ENCODE data around the gene ITGAE.
"Not testable (repeated sequence)": the region's sequence is repeated elsewhere in the genome, so short reads cannot be mapped to it uniquely, and the experiment has no call there.

The ITGAE gene, protein sequence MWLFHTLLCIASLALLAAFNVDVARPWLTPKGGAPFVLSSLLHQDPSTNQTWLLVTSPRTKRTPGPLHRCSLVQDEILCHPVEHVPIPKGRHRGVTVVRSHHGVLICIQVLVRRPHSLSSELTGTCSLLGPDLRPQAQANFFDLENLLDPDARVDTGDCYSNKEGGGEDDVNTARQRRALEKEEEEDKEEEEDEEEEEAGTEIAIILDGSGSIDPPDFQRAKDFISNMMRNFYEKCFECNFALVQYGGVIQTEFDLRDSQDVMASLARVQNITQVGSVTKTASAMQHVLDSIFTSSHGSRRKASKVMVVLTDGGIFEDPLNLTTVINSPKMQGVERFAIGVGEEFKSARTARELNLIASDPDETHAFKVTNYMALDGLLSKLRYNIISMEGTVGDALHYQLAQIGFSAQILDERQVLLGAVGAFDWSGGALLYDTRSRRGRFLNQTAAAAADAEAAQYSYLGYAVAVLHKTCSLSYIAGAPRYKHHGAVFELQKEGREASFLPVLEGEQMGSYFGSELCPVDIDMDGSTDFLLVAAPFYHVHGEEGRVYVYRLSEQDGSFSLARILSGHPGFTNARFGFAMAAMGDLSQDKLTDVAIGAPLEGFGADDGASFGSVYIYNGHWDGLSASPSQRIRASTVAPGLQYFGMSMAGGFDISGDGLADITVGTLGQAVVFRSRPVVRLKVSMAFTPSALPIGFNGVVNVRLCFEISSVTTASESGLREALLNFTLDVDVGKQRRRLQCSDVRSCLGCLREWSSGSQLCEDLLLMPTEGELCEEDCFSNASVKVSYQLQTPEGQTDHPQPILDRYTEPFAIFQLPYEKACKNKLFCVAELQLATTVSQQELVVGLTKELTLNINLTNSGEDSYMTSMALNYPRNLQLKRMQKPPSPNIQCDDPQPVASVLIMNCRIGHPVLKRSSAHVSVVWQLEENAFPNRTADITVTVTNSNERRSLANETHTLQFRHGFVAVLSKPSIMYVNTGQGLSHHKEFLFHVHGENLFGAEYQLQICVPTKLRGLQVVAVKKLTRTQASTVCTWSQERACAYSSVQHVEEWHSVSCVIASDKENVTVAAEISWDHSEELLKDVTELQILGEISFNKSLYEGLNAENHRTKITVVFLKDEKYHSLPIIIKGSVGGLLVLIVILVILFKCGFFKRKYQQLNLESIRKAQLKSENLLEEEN

DNA sequence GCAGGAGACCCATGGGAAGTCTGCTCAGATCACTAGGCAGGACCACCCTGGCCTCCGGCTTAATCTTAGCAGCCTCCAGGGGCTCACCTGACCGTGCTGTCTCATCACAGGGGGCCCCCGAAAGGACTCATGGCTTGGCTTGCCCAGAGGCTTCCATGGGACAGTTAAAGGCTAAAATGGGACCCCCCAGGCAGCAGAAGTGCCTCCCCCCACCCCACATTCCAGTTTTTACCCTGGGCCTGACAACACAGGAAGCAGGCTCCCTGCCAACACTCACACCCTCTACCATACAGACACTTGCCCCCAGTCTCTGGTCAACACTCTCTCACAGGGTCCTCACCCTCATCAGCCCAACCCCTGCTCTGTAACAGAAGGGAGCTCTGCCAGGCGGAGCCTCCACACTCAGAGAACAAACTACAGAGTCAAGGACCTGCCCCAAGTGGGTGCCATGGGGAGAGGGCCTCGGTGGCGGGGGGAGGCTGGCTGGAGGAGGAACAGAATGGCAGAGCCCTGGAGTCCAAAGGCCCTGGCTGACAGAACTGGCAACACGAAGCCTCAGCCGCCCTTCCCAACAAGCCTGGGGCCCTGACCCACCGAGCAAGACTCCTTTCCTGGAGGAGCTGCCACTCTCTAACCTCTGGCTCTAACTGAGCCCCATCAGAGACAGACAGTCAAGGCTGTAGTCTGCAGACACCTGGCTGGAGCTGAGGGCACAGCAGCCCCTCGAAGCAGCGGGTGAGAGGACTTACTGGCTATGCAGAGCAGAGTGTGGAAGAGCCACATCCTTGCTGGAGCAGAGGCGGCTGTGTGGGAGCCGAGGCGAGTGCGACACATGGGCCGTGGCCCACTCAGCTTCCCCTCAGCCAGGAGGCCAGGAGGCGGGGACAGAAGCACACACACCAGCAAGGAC lies at the start of gene ITGAE:
TSS of gene ITGAE (minus strand) at position 827 of the 910 bp plus-strand sequence. CDS start at position 783, 44 bp downstream.
- H3K4me3 ChIP-seq (ENCODE audit: low read depth in 1 of 2, low read length in 2 of 2) = no peak within 1 kb of the TSS
- H3K27ac ChIP-seq (ENCODE audit: low read length) = peak within 1 kb of the TSS; percentile 67
- no peaks in the 10 kb centered on the region for H3K36me3 ChIP-seq (ENCODE audit: control insufficient read depth in 1 of 2, insufficient read depth in 2 of 2, low read length in 2 of 2)
- peaks cover 0 to 6% of the 10 kb centered on the region in 2 donors for H3K4me1 ChIP-seq (ENCODE audit: control insufficient read depth in 1 of 2, insufficient read depth in 2 of 2, low read length in 2 of 2)
- no peaks in the 10 kb centered on the region for H3K27me3 ChIP-seq (ENCODE audit: low read depth, low read length)
- H3K9me3 ChIP-seq (ENCODE audit: control insufficient read depth in 1 of 2, low read length in 2 of 2) = no peaks in the 10 kb centered on the region

DNA sequence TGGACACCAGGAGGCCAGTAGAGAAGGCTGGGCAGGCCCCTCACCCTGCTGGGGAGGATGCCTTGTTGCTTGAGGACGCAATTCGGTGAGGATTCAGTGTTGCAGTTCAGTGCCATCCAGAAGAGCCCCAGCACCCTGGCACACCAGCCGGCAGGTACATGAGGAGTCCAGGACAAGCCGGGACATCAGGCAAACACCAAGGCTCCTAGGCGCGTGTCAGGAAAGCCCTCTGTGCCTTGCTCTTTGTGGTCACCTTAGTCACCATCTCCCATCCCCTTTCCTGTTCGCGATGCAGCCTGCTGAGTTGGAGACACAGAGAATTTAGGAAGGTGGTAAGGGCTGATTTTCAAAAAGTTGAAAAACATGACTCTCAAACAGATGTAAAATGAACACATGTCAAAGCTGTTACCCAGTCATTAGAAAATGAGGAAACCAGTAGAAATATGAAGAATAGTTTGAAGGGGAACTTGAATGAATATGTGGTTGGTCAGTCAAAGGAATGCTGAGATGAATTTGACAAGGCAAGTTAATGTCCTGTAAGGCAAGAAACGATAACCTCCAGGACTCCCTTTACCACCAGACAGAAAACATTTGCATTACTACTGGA lies 47.3 kb upstream of the ITGAE start:
- Histone ChIP-seq H3K27ac (ENCODE audit: low read length) (no peak overlapping the region), H3K4me3 (ENCODE audit: low read depth in 1 of 2, low read length in 2 of 2) (no peak overlapping the region), H3K27me3 (ENCODE audit: low read depth, low read length) (no peaks in the 10 kb centered on the region), H3K4me1 (ENCODE audit: control insufficient read depth in 1 of 2, insufficient read depth in 2 of 2, low read length in 2 of 2) (peaks cover 4 to 17% of the 10 kb centered on the region in 2 donors), H3K36me3 (ENCODE audit: control insufficient read depth in 1 of 2, insufficient read depth in 2 of 2, low read length in 2 of 2) (no peaks in the 10 kb centered on the region), H3K9me3 (ENCODE audit: control insufficient read depth in 1 of 2, low read length in 2 of 2) (no peaks in the 10 kb centered on the region)

DNA sequence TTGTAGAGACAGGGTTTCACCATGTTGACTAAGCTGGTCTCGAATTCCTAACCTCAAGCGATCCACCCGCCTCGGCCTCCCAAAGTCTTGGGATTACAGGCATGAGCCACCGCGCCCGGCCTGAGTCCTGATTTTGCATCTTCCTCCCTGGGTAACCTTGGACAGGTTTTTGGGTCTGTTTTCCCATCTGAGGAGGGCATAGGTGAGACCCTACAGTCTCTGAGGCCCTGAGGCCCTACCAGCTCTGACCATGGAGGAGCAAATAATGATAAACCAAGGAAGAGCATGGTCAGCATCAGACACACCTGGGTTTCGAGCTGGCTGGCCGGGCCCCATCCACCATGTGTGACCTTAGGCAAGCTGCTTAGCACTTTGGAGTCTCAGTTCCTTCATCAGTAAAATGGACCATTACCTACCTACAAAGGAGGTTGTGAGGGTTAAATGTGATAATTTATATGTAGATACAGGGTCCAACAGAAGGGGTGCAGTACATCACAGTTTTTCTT lies 46.2 kb upstream of the ITGAE start:
- H3K4me3 ChIP-seq (ENCODE audit: low read depth in 1 of 2, low read length in 2 of 2) = no peak overlapping the region
- H3K36me3 ChIP-seq (ENCODE audit: control insufficient read depth in 1 of 2, insufficient read depth in 2 of 2, low read length in 2 of 2) = peaks cover 8 to 10% of the 10 kb centered on the region in 2 donors
- H3K4me1 ChIP-seq (ENCODE audit: control insufficient read depth in 1 of 2, insufficient read depth in 2 of 2, low read length in 2 of 2) = peaks cover 4 to 17% of the 10 kb centered on the region in 2 donors
- H3K27ac ChIP-seq (ENCODE audit: low read length) = no peak overlapping the region
- no peaks in the 10 kb centered on the region for H3K27me3 ChIP-seq (ENCODE audit: low read depth, low read length)
- no peaks in the 10 kb centered on the region for H3K9me3 ChIP-seq (ENCODE audit: control insufficient read depth in 1 of 2, low read length in 2 of 2)

DNA sequence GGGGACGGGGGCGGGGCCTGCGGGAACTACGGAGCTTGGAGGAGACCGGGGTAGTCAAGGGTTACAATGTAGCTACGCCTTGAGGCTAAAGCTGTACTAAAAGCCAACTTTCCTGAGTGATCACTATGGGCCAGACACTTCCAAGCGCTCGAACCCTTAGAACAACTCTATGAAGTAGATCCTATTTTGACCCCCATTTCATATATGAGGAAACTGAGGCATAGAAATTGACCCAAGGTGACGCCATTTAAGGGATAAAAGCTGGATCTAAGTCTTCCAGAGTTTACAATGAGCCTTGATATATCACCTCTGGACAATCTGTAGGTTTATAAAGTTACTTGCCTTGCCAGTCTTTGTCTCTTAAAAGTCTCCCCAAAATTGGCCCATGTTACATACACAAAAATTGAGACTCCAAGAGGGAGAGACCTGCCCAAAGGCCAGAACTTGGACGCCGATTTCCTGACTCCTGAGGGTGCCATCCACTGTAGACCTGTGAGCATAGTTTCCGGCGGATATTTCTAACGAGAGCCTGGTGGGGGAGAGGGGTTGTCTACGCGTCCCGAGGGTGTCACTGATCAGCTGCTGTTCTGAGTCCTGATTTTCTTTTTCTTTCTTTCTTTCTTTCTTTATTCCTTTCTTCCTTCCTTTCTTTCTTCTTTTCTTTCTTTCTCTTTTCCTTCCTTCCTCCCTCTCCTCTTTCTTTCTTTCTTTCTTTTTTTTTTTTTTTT lies 45.6 kb upstream of the ITGAE start:
- Histone ChIP-seq H3K36me3 (ENCODE audit: control insufficient read depth in 1 of 2, insufficient read depth in 2 of 2, low read length in 2 of 2) (peaks cover 8 to 16% of the 10 kb centered on the region in 2 donors), H3K4me1 (ENCODE audit: control insufficient read depth in 1 of 2, insufficient read depth in 2 of 2, low read length in 2 of 2) (peaks cover 4 to 17% of the 10 kb centered on the region in 2 donors), H3K27me3 (ENCODE audit: low read depth, low read length) (no peaks in the 10 kb centered on the region), H3K4me3 (ENCODE audit: low read depth in 1 of 2, low read length in 2 of 2) (peak overlapping the region; percentile 48 to 93), H3K27ac (ENCODE audit: low read length) (no peak overlapping the region), H3K9me3 (ENCODE audit: control insufficient read depth in 1 of 2, low read length in 2 of 2) (no peaks in the 10 kb centered on the region)

DNA sequence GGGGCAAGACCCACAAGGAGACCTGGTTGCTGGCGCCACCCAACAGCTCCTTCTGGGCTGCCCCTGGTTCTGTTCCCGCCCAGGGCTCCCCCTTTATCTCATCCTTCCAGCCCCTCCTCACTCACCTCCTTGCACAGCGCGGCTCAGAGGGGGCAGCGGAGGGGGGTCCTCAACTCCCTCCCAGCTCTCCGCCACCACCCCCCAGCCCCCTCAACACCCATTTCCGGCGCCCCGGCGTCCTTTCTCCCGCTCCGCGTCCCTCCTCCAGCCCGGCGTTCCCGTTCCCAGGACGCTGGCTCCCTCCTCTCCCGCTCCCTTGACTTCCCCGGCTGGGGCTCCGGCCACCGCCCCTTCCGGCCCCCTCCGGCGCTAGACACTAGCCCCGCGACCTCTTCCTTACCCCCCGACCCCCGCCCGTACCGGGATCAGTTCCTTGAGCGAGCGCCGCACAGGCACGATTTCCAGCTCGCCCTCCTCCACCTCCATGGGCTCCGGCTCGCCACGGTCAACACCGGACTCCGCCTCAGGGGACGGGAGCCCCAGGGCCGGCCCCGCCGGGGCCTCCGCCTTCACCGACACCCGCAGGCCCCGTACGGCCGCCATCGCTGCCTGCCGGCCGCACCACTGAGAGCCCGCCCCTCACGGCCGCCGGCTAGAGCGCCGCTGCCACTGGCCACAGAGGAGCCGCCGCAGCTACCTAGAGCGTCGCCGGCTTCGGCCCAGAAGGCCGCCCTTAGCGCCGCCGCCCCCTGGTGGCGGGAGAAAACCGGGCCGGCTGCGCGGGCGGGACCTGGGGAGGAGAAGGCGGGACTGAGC lies 44.8 kb upstream of the ITGAE start, which contains the start of gene NCBP3:
TSS of gene NCBP3 (minus strand) at position 626 of the 816 bp plus-strand sequence. CDS start at position 603, 23 bp downstream.
- Histone ChIP-seq H3K4me3 (ENCODE audit: low read depth in 1 of 2, low read length in 2 of 2) (peak within 1 kb of the TSS; percentile 75 to 93), H3K27ac (ENCODE audit: low read length) (peak within 1 kb of the TSS; percentile 67), H3K27me3 (ENCODE audit: low read depth, low read length) (no peaks in the 10 kb centered on the region), H3K4me1 (ENCODE audit: control insufficient read depth in 1 of 2, insufficient read depth in 2 of 2, low read length in 2 of 2) (peaks cover 4 to 17% of the 10 kb centered on the region in 2 donors), H3K36me3 (ENCODE audit: control insufficient read depth in 1 of 2, insufficient read depth in 2 of 2, low read length in 2 of 2) (peaks cover 8 to 21% of the 10 kb centered on the region in 2 donors), H3K9me3 (ENCODE audit: control insufficient read depth in 1 of 2, low read length in 2 of 2) (no peaks in the 10 kb centered on the region)

DNA sequence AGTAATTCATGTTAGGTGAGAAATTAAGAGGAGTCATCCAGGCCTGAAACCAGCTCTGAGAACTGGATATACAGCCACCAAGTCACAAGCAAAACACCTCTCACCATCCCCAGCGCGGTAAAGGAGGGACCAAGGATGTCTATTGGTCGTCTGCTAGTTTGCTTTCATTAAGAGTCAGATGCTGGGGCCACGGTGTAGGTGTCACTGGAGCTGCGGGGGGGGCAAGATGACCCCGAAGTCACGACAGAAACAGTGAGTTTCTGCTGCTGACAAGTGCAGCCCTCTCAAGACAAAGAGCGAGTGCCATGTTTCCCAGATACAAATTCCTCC lies 44.3 kb upstream of the ITGAE start:
- Histone ChIP-seq H3K27ac (ENCODE audit: low read length) (peak overlapping the region; percentile 67), H3K4me1 (ENCODE audit: control insufficient read depth in 1 of 2, insufficient read depth in 2 of 2, low read length in 2 of 2) (peaks cover 4 to 17% of the 10 kb centered on the region in 2 donors), H3K36me3 (ENCODE audit: control insufficient read depth in 1 of 2, insufficient read depth in 2 of 2, low read length in 2 of 2) (peaks cover 8 to 21% of the 10 kb centered on the region in 2 donors), H3K27me3 (ENCODE audit: low read depth, low read length) (no peaks in the 10 kb centered on the region), H3K4me3 (ENCODE audit: low read depth in 1 of 2, low read length in 2 of 2) (peak overlapping the region; percentile 75 to 93), H3K9me3 (ENCODE audit: control insufficient read depth in 1 of 2, low read length in 2 of 2) (no peaks in the 10 kb centered on the region)

DNA sequence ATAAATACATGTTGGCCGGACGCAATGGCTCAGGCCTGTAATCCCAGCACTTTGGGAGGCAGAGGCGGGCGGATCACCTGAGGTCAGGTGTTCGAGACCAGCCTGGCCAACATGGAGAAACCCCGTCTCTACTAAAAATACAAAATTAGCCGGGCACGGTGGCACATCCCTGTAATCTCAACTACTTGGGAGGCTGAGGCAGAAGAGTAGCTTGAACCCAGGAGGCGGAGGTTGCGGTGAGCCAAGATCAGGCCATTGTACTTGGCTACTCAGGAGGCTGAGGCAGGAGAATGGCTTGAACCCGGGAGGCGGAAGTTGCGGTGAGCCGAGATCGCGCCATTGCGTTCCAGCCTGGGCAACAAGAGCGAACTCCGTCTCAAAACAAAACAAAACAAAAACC lies 43.6 kb upstream of the ITGAE start:
- H3K27me3 ChIP-seq (ENCODE audit: low read depth, low read length); H3K9me3 ChIP-seq (ENCODE audit: control insufficient read depth in 1 of 2, low read length in 2 of 2); H3K27ac ChIP-seq (ENCODE audit: low read length): not testable (repeated sequence)
- peaks cover 12 to 26% of the 10 kb centered on the region in 2 donors for H3K36me3 ChIP-seq (ENCODE audit: control insufficient read depth in 1 of 2, insufficient read depth in 2 of 2, low read length in 2 of 2)
- H3K4me3 ChIP-seq (ENCODE audit: low read depth in 1 of 2, low read length in 2 of 2) = peak overlapping the region in 1 of 2 donors; percentile 93
- peaks cover 4 to 17% of the 10 kb centered on the region in 2 donors for H3K4me1 ChIP-seq (ENCODE audit: control insufficient read depth in 1 of 2, insufficient read depth in 2 of 2, low read length in 2 of 2)

DNA sequence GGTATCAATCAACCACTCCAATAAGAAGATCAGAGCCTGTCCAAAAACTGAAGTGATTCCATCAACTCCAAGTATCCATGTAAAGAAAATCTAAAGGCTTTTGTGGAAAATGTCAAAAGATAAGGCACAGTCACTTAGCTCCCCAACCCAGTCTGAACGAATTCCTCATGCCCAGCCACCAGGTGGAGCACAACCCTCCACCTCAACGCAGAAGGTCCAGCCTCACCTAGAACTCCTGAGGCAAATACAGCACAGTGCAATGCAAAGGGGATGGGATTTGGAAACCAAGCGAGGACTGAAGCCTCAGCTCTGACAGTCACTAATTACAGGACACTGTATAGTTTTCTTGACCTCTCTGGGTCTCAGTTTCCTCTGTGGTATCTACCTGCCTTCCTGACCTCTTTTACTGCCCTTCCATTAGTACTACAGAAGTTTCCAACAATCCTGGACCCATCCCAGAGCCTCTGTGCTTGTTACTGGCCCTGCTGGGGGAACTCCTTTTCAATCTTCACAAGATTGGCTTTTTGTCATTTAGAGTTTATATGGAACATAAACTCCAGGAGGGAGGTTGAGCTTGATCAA lies 43.0 kb upstream of the ITGAE start:
- H3K9me3 ChIP-seq (ENCODE audit: control insufficient read depth in 1 of 2, low read length in 2 of 2) = no peaks in the 10 kb centered on the region
- H3K36me3 ChIP-seq (ENCODE audit: control insufficient read depth in 1 of 2, insufficient read depth in 2 of 2, low read length in 2 of 2) = peaks cover 12 to 31% of the 10 kb centered on the region in 2 donors
- H3K27ac ChIP-seq (ENCODE audit: low read length) = no peak overlapping the region
- no peak overlapping the region for H3K4me3 ChIP-seq (ENCODE audit: low read depth in 1 of 2, low read length in 2 of 2)
- peaks cover 4 to 17% of the 10 kb centered on the region in 2 donors for H3K4me1 ChIP-seq (ENCODE audit: control insufficient read depth in 1 of 2, insufficient read depth in 2 of 2, low read length in 2 of 2)
- H3K27me3 ChIP-seq (ENCODE audit: low read depth, low read length) = no peaks in the 10 kb centered on the region

DNA sequence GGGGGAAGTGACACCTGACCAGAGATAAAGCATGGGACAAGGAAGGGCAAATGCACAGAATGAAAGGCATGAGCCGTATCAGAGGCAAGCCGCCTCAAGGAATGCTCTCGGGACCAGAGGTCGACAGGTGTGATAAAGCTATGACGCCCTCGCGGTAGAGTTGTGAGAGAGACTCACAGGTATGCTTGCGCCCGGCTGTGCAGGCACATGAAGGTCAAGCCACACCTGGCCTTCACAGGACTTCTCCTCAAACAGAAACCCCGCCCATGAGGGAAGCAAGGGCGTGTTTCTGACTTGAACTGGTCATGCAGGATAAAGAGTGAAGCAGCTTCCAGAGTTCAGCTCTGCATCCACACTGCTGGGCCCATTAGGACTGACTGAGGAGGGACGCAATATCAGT lies 37.2 kb upstream of the ITGAE start:
- H3K4me3 ChIP-seq (ENCODE audit: low read depth in 1 of 2, low read length in 2 of 2) = no peak overlapping the region
- H3K27ac ChIP-seq (ENCODE audit: low read length) = peak overlapping the region; percentile 59
- H3K36me3 ChIP-seq (ENCODE audit: control insufficient read depth in 1 of 2, insufficient read depth in 2 of 2, low read length in 2 of 2) = peaks cover 28 to 41% of the 10 kb centered on the region in 2 donors
- no peaks in the 10 kb centered on the region for H3K27me3 ChIP-seq (ENCODE audit: low read depth, low read length)
- no peaks in the 10 kb centered on the region for H3K4me1 ChIP-seq (ENCODE audit: control insufficient read depth in 1 of 2, insufficient read depth in 2 of 2, low read length in 2 of 2)
- no peaks in the 10 kb centered on the region for H3K9me3 ChIP-seq (ENCODE audit: control insufficient read depth in 1 of 2, low read length in 2 of 2)
